Transverse colon (tissue), 3 donors: Measurements from ENCODE around the gene UNC5C.

Experiments
- EP300 ChIP-seq: sonication (generic); formaldehyde crosslinking; IDR thresholded peaks from one replicate; pipeline ENCODE4 v1.6.1; 2017; ENCODE audit warnings: antibody characterized with exemption, low read depth
- POLR2A ChIP-seq: fragments of 450-650 bp; IDR thresholded peaks from one replicate; pipeline ENCODE4 v1.6.1; 2016; ENCODE audit warnings: antibody characterized with exemption, mild to moderate bottlenecking, moderate library complexity
- TF ChIP-seq, protein P1 (sequence below), 5 experiments: fragments of 200-600 bp in 3 of 5; fragments of 450-650 bp in 2 of 5; sonication (generic) in 3 of 5; IDR thresholded peaks; 1 replicate in 2 of 5; 2 replicates in 3 of 5; pipeline ENCODE4 v1.5.1; 2016 to 2017; ENCODE audit warnings: antibody characterized with exemption in 5 of 5, inconsistent platforms in 3 of 5, mild to moderate bottlenecking in 2 of 5, moderate library complexity in 1 of 5

DNA sequence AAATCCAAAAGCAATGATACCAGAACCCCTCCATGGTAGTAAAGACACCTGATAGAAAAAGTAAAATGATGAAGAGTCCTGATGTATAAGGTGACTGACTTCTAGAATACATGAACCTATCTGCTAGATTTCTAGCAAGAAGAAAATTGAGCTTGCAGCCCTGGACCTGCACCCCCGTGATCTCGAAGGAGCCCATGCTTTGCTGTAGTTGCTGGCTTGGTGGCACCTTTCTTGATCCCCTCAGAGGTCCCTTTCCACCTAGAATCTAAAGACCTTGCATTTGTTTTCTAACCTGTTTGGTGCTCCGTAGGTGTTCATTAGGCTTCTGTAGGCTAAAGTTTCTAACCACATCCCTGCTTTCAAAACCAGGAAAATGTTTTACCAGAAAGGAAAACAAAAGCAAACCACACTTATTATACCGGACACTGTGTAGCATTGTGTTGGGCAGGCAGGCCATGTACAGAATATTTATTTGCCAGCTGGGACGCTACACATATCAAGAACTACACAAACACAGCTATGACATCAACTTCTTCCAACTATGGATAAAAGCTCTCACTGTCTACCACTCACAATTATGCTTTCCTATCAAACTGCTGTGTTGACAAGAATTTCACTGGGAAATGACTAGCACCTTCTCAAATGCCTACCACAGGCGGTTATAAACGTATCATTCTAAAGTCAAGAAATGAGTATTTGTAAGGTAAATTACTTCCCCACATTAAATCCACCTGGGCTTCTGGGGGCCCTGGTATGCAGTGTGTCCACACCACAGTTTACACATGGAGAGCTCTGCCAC lies 316.2 kb downstream of the UNC5C start:
- no peak for TF ChIP-seq EP300
- TF ChIP-seq, protein P1, sequence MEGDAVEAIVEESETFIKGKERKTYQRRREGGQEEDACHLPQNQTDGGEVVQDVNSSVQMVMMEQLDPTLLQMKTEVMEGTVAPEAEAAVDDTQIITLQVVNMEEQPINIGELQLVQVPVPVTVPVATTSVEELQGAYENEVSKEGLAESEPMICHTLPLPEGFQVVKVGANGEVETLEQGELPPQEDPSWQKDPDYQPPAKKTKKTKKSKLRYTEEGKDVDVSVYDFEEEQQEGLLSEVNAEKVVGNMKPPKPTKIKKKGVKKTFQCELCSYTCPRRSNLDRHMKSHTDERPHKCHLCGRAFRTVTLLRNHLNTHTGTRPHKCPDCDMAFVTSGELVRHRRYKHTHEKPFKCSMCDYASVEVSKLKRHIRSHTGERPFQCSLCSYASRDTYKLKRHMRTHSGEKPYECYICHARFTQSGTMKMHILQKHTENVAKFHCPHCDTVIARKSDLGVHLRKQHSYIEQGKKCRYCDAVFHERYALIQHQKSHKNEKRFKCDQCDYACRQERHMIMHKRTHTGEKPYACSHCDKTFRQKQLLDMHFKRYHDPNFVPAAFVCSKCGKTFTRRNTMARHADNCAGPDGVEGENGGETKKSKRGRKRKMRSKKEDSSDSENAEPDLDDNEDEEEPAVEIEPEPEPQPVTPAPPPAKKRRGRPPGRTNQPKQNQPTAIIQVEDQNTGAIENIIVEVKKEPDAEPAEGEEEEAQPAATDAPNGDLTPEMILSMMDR (IDR thresholded peaks at IDR 0.05): no peak
- TF ChIP-seq POLR2A: no peak
